ENCODE data around the gene IP6K2. TPM values are rescaled to one million over a fixed set of nuclear protein-coding genes. Genes with fewer than 3 reads are reported as not detected.

IP6K2 gene
- total RNA-seq, 4 donors from 2014 or later = 16.9 to 31.8 (median 22.0) TPM

- no peak for DNase-seq
- intact Hi-C loops (cut with DNase I; ENCODE audit: low total_unique reads) (no loop called here), in situ Hi-C loops (cut with MboI; ENCODE audit: low sequenced_read_pairs in 4 of 4) (no loop called here)
- H3K4me1 ChIP-seq = peaks cover 15% of the 10 kb centered on the region in 2 donors
- H3K27me3 ChIP-seq = no peaks in the 10 kb centered on the region
- no peak for ATAC-seq
- no peaks in the 10 kb centered on the region for H3K9me3 ChIP-seq
- H3K36me3 ChIP-seq = peaks cover 0 to 81% of the 10 kb centered on the region in 2 donors
- no peak overlapping the region for H3K4me3 ChIP-seq
- TF ChIP-seq POLR2A (IDR thresholded peaks at IDR 0.05) (no peak), CTCF (IDR thresholded peaks at IDR 0.05 in 4 of 5, conservative IDR thresholded peaks at IDR 0.05 in 1 of 5) (no peak)
- H3K27ac ChIP-seq = no peak overlapping the region
Measured at GRCh38 chr3:48690846-48691458, 26.1 kb downstream of the IP6K2 start.

- intact Hi-C loops (cut with DNase I; ENCODE audit: low total_unique reads) (loop anchor here (5.0 kb wide), 2 partner anchors 132 to 222 kb away; partner anchors contain the start of gene PFKFB4), in situ Hi-C loops (cut with MboI; ENCODE audit: low sequenced_read_pairs in 4 of 4) (no loop called here)
- no peak overlapping the region for H3K27ac ChIP-seq
- H3K4me1 ChIP-seq = peaks cover 20 to 24% of the 10 kb centered on the region in 2 donors
- H3K4me3 ChIP-seq = no peak overlapping the region
- DNase-seq (no peak), ATAC-seq (no peak)
- peaks cover 0 to 72% of the 10 kb centered on the region in 2 donors for H3K36me3 ChIP-seq
- TF ChIP-seq POLR2A (IDR thresholded peaks at IDR 0.05) (no peak), CTCF (IDR thresholded peaks at IDR 0.05 in 4 of 5, conservative IDR thresholded peaks at IDR 0.05 in 1 of 5) (no peak)
- H3K9me3 ChIP-seq = no peaks in the 10 kb centered on the region
- no peaks in the 10 kb centered on the region for H3K27me3 ChIP-seq
Measured at GRCh38 chr3:48689384-48689783, 27.6 kb downstream of the IP6K2 start.

DNA sequence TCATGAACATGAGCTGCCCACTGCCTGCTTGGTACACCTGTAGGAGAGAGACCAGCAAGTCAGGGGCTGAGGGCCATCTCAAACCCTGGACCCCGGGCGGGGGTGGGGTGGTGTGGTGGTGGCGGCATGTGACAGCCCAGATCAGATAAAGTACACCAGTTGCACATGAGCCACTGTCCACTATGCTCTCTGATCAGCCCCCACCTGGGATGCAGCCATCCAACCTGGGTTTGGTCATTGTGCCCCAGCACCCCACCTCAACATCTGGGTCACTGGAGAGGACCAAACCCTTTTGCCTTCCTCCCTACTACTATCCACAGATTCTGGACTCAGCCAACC is 28.3 kb downstream of the IP6K2 start:
- Histone ChIP-seq H3K4me3 (no peak overlapping the region), H3K9me3 (no peaks in the 10 kb centered on the region), H3K4me1 (peaks cover 26 to 31% of the 10 kb centered on the region in 2 donors), H3K27ac (no peak overlapping the region), H3K36me3 (peaks cover 0 to 65% of the 10 kb centered on the region in 2 donors), H3K27me3 (no peaks in the 10 kb centered on the region)
- ATAC-seq (no peak), DNase-seq (no peak)
- no peak for TF ChIP-seq CTCF (IDR thresholded peaks at IDR 0.05 in 4 of 5, conservative IDR thresholded peaks at IDR 0.05 in 1 of 5)
- no peak for TF ChIP-seq POLR2A (IDR thresholded peaks at IDR 0.05)
- intact Hi-C loops (cut with DNase I; ENCODE audit: low total_unique reads) = loop anchor here (5.0 kb wide), 2 partner anchors 131 to 221 kb away; partner anchors contain the start of gene PFKFB4
- in situ Hi-C loops (cut with MboI; ENCODE audit: low sequenced_read_pairs in 4 of 4) = no loop called here

GRCh38 chr3:48688032-48688736 is 28.8 kb downstream of the IP6K2 start:
- intact Hi-C loops (cut with DNase I; ENCODE audit: low total_unique reads) (loop anchor here (5.0 kb wide), 2 partner anchors 131 to 221 kb away; partner anchors contain the start of gene PFKFB4), in situ Hi-C loops (cut with MboI; ENCODE audit: low sequenced_read_pairs in 4 of 4) (no loop called here)
- Histone ChIP-seq H3K27ac (no peak overlapping the region), H3K4me1 (peaks cover 30 to 36% of the 10 kb centered on the region in 2 donors), H3K9me3 (no peaks in the 10 kb centered on the region), H3K27me3 (no peaks in the 10 kb centered on the region), H3K4me3 (no peak overlapping the region), H3K36me3 (peaks cover 0 to 60% of the 10 kb centered on the region in 2 donors)
- DNase-seq (no peak), ATAC-seq (no peak)
- TF ChIP-seq CTCF (IDR thresholded peaks at IDR 0.05 in 4 of 5, conservative IDR thresholded peaks at IDR 0.05 in 1 of 5) = no peak
- no peak for TF ChIP-seq POLR2A (IDR thresholded peaks at IDR 0.05)
